ENCODE results near the gene PRTN3.
"Not testable (repeated sequence)": the region's sequence is repeated elsewhere in the genome, so short reads cannot be mapped to it uniquely, and the experiment has no call there.

The PRTN3 gene

GRCh38 chr19:815775-816499 lies 24.9 kb upstream of the PRTN3 start:
- no peak for DNase-seq

- no peak for DNase-seq
Measured at GRCh38 chr19:816500-816857, 24.3 kb upstream of the PRTN3 start.

GRCh38 chr19:820212-820611 lies 20.6 kb upstream of the PRTN3 start:
- not testable (repeated sequence) for DNase-seq

- no peak for DNase-seq
Measured at GRCh38 chr19:821231-821824, 19.5 kb upstream of the PRTN3 start.

GRCh38 chr19:821825-822503 lies 18.8 kb upstream of the PRTN3 start, which contains the start of gene PLPPR3:
TSS of gene PLPPR3 (minus strand) at chr19:821955. CDS start at chr19:821559, 396 bp downstream.
- DNase-seq: no peak

- DNase-seq: no peak
Measured at GRCh38 chr19:823565-824121, 17.2 kb upstream of the PRTN3 start.

GRCh38 chr19:824885-825284 lies 15.9 kb upstream of the PRTN3 start:
- DNase-seq: no peak

GRCh38 chr19:825897-826644 lies 14.7 kb upstream of the PRTN3 start:
- no peak for DNase-seq

GRCh38 chr19:827314-827709 lies 13.5 kb upstream of the PRTN3 start:
- no peak for DNase-seq

- no peak for DNase-seq
Measured at GRCh38 chr19:827710-828321, 13.0 kb upstream of the PRTN3 start, which contains the start of gene AZU1. TSS of gene AZU1 (plus strand) at chr19:827837. CDS start at chr19:827847, 10 bp downstream.

- DNase-seq: no peak
Measured at GRCh38 chr19:829129-829758, 11.6 kb upstream of the PRTN3 start.

- no peak for DNase-seq
Measured at GRCh38 chr19:831407-832369, 9.1 kb upstream of the PRTN3 start.

- no peak for DNase-seq
Measured at GRCh38 chr19:834216-834615, 6.6 kb upstream of the PRTN3 start.

GRCh38 chr19:835210-835810 lies 5.5 kb upstream of the PRTN3 start:
- no peak for DNase-seq

GRCh38 chr19:842802-843179 lies 2.0 kb downstream of the PRTN3 start:
- DNase-seq: not testable (repeated sequence)

- DNase-seq: no peak
Measured at GRCh38 chr19:843180-843835, 2.5 kb downstream of the PRTN3 start.

- DNase-seq: no peak
Measured at GRCh38 chr19:843836-844545, 3.2 kb downstream of the PRTN3 start.

- no peak for DNase-seq
Measured at GRCh38 chr19:844546-844971, 3.8 kb downstream of the PRTN3 start.

All from central memory CD4-positive, alpha-beta T cell (primary cell).